Lower leg skin (tissue), 4 donors: ENCODE measurements around the gene PANX1. TPM values are rescaled to one million over a fixed set of nuclear protein-coding genes. Genes with fewer than 3 reads are reported as not detected.

Experiments used
- DNase-seq, 2 donors: peaks; one replicate each; pipeline ENCODE4 v3.0.0-alpha.2; 2019; ENCODE audit warnings: low spot score in 2 of 2
- H3K4me3 ChIP-seq: fragments of 200-600 bp; sonication (generic); 2 replicates; pipeline ENCODE4 v1.5.1; 2017; ENCODE audit warnings: mild to moderate bottlenecking, low read depth; ENCODE audit not compliant: poor library complexity, severe bottlenecking
- CTCF ChIP-seq, 3 donors: fragments of 450-650 bp; IDR thresholded peaks; one replicate each; pipeline ENCODE4 v1.5.1; 2016; ENCODE audit warnings: antibody characterized with exemption in 3 of 3, mild to moderate bottlenecking in 3 of 3, moderate library complexity in 2 of 3
- POLR2A ChIP-seq, 2 donors: fragments of 450-650 bp; IDR thresholded peaks; one replicate each; pipeline ENCODE4 v1.6.1; 2016 to 2017; ENCODE audit warnings: antibody characterized with exemption in 2 of 2, mild to moderate bottlenecking in 1 of 2, moderate library complexity in 1 of 2
- WGBS, 2 donors: methylation state at CpG; one replicate each; pipeline ENCODE4 v1.1.5; 2018; 5-methylcytosine and 5-hydroxymethylcytosine counted together
- intact Hi-C: fragments of 100-400 bp; cut with DNase I; formaldehyde crosslinking; loops from one replicate; pipeline ENCODE4 v1.15.0; 2023; ENCODE audit warnings: low total_unique reads
- total RNA-seq, 4 donors: library from RNA; depleted of rRNA; stranded (reverse); fragments of >200 nt; gene quantifications; one replicate each; pipeline ENCODE4 v1.1.0, GENCODE V29; 2016

PANX1 gene
- total RNA-seq, 4 donors from 2014 or later = 15.1 to 27.7 (median 21.6) TPM

GRCh38 chr11:94147433-94147845, 18.8 kb downstream of the PANX1 start:
- intact Hi-C loops = no loop called here
- WGBS, 2 donors = 87 to 88% methylated on average over 9 of the region's 9 CpGs
- DNase-seq = no peak
- TF ChIP-seq CTCF (IDR thresholded peaks at IDR 0.05) (no peak), POLR2A (IDR thresholded peaks at IDR 0.05) (no peak)
- no peak overlapping the region for H3K4me3 ChIP-seq

DNA sequence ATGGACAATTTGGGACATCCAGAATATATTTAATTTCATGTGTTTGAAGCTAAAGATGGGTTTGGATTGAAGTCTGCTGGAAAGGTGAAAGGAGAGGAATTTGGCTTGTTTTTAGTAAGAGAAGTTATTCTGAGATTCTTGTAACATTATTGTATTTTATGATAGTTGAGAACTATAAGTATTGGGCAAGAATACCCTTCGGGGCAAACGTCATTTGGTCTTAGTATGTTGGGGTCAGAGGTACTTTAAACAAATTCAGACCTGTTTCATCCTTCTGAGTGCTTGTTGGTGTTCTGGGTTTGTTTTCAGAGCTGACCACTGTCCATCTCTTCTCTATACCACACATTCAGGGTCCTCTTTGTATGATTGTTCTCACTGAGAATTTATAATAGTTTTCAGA, 19.5 kb downstream of the PANX1 start:
- DNase-seq = no peak
- TF ChIP-seq POLR2A (IDR thresholded peaks at IDR 0.05) (no peak), CTCF (IDR thresholded peaks at IDR 0.05) (no peak)
- WGBS, 2 donors = 68 to 70% methylated on average over 2 of the region's 2 CpGs

GRCh38 chr11:94149431-94150017, 20.9 kb downstream of the PANX1 start:
- intact Hi-C loops = no loop called here
- no peak for DNase-seq
- 27 to 41% methylated on average over 3 of the region's 3 CpGs for WGBS, 2 donors
- TF ChIP-seq POLR2A (IDR thresholded peaks at IDR 0.05) = no peak
- TF ChIP-seq CTCF (IDR thresholded peaks at IDR 0.05) = no peak
- no peak overlapping the region for H3K4me3 ChIP-seq

More for the DNA sequence above, 19.5 kb downstream of the PANX1 start:
- no peak overlapping the region for H3K4me3 ChIP-seq
- intact Hi-C loops = no loop called here

GRCh38 chr11:94150056-94150455, 21.4 kb downstream of the PANX1 start:
- no peak overlapping the region for H3K4me3 ChIP-seq
- intact Hi-C loops = no loop called here
- TF ChIP-seq CTCF (IDR thresholded peaks at IDR 0.05) (no peak), POLR2A (IDR thresholded peaks at IDR 0.05) (no peak)
- WGBS, 2 donors = 50 to 56% methylated on average over 3 of the region's 3 CpGs
- no peak for DNase-seq

DNA sequence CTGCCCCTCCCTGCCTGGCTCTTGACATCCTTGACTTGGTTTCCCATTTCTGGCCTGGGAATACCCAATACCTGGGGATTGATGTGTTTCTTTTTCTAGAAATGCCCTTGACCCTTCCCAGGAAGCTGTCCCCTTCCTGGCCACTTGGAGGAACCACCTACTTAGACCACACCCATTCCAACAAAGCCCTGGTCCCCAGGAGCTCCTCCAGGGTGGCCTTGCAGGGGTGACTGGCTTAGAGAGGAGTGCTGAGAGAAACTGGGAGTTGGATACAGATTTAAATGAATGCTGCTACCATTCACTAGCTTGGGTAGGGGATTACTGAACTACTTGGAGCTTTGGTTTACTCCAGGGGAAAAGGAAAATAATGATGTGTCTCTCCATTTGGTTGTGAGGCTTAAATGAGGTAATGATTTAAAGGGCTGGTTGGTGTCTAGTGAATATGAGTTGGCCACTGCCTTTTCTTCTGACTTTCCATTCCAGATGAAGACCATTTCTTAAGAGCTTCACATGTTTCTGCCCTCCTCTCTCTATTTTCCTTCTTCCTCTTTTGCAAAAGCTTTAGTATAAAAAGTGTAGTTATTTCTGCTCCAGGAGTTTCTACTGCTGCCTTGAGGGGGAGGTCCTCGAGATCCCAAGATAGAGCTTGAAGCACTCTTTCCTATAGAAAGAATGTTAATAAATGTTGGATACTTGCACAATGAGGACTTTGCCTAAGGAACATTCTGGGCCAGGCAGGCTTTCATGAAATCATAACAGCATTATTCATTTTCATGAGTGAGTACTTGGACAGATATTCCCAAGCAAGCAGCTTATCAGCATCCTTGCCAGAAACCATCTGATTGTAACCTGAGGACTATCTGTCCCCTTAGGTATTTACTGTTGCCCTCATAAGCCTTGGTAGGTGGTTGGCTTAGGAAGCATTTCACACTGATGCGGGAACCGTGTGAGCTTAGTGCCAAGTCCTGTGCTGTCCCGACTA, 22.4 kb downstream of the PANX1 start:
- no peak for DNase-seq
- 66 to 72% methylated on average over 4 of the region's 4 CpGs for WGBS, 2 donors
- TF ChIP-seq POLR2A (IDR thresholded peaks at IDR 0.05) (no peak), CTCF (IDR thresholded peaks at IDR 0.05) (no peak)
- intact Hi-C loops = no loop called here
- no peak overlapping the region for H3K4me3 ChIP-seq
